LHCN-M2 (cell line): ENCODE data around the gene RBM47. TPM values are rescaled to one million over a fixed set of nuclear protein-coding genes. Genes with fewer than 3 reads are reported as not detected.

Experiments used
- DNase-seq: peaks from one replicate; pipeline ENCODE4 v3.0.0-alpha.2; 2012; ENCODE audit warnings: low read depth
- total RNA-seq: library from RNA; depleted of rRNA; stranded (reverse); fragments of >200 nt; gene quantifications from 2 replicates; pipeline ENCODE4 v1.2.3, GENCODE V29; 2014; rRNA removed

RBM47 gene
- total RNA-seq, 1 experiment from 2014 or later: 0.17 TPM

DNA sequence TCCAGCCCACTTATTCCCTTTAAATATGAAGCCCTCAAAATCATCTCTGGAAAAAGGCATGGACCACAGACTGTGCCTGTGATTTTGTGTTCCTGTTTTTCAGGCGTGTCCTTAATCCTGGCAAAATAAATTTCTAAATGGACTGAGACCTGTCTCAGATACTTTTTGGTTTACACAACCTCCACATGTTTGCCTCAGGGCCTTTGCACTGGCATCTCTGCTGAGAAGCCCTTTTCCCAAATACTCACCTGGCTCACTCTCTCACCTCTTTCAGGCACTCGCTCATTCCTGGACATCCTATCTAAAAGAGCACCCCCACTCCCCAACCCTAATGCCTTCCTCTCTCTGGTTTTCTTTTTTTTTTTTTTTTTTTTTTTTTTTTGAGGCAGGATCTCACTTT is 254.0 kb downstream of the RBM47 start:
- no peak for DNase-seq

DNA sequence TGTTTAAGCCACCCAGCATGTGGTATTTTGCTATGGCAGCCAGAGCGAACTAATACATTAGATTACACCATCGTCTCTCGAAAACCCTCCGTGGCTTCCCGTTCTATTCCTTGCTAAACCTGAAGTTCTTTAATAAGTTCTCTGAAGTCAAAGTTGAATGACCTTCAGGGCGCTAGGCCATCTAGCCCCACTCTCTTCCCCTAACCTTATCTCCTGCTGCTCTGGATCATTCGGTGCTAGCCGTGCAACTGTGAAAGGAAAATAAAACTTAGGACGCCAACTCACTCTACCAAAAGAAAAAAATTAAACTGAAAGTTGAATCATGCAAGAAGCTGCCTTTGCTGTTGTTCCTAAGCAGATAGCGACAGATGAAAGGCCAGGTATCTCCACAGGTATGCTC is 254.6 kb downstream of the RBM47 start:
- no peak for DNase-seq

DNA sequence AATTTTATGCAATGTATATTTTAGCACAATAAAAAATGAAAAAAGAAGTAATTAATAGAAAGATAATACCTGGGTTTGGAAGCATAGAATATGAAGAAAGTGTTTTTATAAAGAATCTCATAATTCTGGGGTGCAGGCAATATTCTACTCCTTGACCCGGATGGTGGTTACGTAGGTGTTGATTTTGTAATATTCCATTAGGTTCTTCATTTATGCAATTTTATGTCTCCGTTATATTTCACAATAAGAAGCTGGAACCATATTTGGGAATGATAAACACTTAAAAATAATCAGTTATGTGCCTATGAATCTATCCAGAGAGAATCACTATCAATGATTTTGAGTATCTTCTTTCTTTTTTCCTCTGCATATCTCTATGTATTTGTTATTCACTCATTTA is 256.0 kb downstream of the RBM47 start:
- DNase-seq: no peak

Other genes with a start within 250 kb of the RBM47 start
- gene NSUN7, start 120.1 kb upstream of the RBM47 start, total RNA-seq: not detected in 2 replicates